GM21825 (cell line): ENCODE results near the gene ZSCAN21.

ENCODE experiments used
- ATAC-seq: cut with Tn5 transposase; IDR thresholded peaks from one replicate; pipeline ENCODE4 v1.9.1; 2021; ENCODE audit warnings: mild to moderate bottlenecking, moderate library complexity; ENCODE audit not compliant: unreplicated experiment

The ZSCAN21 gene

DNA sequence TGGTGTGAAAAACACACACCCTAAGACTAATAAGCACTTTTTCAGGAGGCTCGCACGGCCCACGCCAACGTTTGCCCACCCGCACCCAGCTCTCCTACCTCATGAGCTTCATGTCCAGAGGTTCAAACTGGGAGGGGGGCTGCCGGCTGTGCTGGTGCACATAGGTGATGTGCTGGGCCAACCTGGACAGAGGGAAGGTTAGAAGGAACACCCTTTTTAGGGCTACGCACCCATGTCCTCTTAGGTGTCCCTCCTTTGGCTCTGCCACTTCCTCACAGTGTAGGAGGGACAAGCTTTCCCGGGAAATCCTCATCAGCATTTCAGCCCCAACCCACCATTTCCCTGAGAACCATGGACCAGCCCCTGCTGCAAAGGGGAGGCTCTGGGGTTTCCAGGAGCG, 45.7 kb downstream of the ZSCAN21 start:
- ATAC-seq, result no peak

GRCh38 chr7:100095704-100096103, 46.1 kb downstream of the ZSCAN21 start:
- ATAC-seq, result no peak

- no peak for ATAC-seq
Measured at GRCh38 chr7:100098913-100099312, 49.3 kb downstream of the ZSCAN21 start.

- ATAC-seq, result no peak
Measured at GRCh38 chr7:100099452-100099851, 49.9 kb downstream of the ZSCAN21 start.

- peak; percentile 67 for ATAC-seq
Measured at GRCh38 chr7:100100420-100101015, 50.9 kb downstream of the ZSCAN21 start.

DNA sequence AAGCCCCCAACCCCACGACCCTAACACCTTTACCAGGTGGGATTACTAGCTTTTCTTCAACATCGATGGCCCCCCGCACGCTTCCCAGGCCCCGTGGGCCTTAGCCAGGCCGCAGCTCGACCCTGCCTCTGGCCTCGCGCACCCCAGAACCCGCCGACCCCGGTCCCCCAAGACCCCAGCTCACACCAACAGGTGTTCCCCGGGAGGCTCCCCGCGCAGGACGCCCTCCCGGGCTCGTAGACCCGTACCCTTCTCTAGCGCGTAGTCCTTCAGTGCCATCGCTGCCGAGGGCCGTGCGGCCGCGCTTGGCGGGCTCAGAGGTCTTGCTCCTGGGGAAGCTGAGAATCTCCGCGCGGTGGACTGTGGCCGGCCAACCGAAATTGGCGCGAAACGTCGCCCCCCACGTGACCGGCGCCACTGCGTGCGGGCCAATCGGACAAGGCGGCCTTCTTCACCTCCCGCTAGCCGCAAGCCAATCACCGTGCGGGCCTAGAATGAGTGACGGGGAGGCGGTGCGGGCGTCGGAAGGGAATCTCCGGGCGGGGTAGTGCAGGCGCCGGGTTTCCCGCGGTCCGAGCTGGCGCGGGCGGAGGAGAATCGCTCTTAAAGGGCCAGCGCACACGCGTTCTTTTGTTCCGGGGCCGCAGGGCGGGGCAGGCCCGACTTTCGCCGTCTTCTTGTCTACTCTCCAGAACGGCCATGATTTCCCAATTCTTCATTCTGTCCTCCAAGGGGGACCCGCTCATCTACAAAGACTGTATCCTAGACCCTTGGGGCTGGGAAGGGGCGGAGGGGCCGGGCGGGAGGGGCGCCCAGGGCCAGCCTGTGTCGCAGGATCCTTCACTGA, 51.7 kb downstream of the ZSCAN21 start, which contains the start of the genes AP4M1 and MCM7:
AP4M1 (plus strand) TSS at position 628 of the 847 bp plus-strand sequence; CDS start at position 700, 72 bp downstream.
MCM7 (minus strand) TSS at position 382 of the 847 bp plus-strand sequence; CDS start at position 279, 103 bp downstream.
- ATAC-seq, result peak; percentile 82

- no peak for ATAC-seq
Measured at GRCh38 chr7:100102950-100103840, 53.6 kb downstream of the ZSCAN21 start.

DNA sequence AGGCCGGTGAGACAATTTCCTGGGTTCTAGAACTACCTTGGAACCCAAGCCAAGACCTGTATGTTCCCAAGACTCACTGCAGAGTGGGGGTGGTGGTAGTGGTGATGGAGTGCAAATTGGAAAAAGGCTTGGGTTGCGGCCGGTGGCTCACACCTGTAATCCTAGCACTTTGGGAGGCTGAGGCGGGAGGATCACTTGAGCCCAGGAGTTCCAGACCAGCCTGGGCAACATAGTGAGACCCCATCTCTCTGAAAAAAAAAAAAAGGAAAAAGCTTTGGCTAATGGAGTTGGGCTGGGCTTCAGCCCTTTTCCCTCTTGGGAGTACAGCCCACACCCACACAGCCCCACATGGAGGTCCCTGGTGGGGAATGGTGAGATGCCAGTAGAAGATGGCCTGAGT, 56.0 kb downstream of the ZSCAN21 start:
- ATAC-seq, result no peak

DNA sequence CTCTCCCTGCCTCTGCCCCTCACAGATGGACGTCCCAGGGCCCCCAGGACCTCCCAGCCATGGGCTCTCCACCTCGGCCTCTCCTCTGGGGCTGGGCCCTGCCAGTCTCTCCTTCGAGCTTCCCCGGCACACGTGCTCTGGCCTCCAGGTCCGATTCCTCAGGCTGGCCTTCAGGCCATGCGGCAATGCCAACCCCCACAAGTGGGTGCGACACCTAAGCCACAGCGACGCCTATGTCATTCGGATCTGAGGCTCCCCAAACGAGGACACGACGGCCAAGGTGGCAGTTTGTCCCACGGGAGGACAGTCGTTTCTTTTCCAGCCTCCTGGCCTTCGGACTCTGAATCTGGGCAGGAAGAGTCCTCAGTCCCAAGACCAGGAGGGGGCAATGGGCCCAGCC, 57.1 kb downstream of the ZSCAN21 start:
- ATAC-seq, result no peak

DNA sequence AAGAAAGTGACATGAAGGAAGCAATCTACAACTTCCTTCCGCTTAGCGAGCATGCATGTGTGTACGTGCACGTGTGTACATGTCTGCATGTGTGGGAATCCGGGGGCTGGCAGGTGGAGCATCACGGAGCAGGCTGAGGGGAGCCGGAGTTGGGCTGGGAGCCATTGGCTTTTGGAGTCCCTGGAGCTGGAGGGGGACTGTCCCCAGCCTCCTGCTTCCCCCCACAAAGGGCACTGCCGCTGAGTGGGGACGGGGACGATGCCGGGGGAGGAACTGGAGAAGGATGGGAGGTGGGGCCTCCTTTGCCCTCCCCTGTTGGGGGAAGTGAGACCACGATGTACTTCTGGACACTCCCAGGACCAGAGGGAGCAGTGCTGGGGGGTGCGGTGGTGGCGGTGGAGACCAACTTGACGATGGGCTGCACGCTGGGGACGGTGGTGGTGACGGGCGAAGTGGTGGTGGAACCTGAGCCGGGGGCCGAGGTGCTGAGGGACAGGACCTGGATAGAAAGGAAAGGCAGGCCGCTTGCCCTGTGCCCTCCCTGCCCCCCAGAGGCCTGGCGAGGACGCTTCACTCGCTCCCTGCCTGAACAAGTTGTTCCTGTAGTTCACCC, 57.7 kb downstream of the ZSCAN21 start:
- ATAC-seq, result no peak

GRCh38 chr7:100107890-100108289, 58.3 kb downstream of the ZSCAN21 start:
- ATAC-seq, result no peak

DNA sequence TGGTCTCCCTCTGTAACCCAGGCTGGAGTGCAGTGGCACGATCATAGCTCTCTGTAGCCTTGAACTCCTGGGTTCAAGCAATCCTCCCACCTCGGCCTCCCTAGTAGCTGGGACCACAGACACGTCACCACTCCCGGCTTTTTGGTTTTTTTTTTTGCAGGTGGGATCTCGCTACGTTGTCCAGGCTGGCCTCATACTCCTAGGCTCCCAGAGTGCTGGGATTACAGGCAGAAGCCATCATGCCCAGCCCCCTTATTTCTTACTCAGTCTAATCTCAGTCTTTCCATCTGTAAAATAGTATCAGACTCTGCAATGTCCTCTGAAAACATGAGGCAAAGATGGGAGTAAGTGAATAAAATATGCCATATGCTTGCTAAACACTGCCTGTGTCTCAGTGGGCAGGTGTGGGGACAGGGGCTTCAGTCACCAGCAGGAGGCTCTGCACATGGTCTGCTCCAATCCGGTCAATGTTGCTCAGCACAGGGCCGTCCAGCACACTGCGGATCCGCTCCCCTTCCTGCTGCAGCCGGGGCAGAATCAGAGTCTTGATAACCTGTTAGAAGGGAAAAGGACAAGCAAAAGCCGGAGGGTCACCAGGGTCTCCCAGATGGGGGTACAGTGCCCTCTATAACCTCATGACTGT, 60.1 kb downstream of the ZSCAN21 start:
- no peak for ATAC-seq

- no peak for ATAC-seq
Measured at GRCh38 chr7:100111156-100111555, 61.6 kb downstream of the ZSCAN21 start.

GRCh38 chr7:100111914-100112313, 62.3 kb downstream of the ZSCAN21 start:
- ATAC-seq, result no peak
